ENCODE measurements around the gene NCMAP.
A peak's percentile ranks its signal among the peaks of the same experiment; 100 is the strongest.

Gene NCMAP

DNA sequence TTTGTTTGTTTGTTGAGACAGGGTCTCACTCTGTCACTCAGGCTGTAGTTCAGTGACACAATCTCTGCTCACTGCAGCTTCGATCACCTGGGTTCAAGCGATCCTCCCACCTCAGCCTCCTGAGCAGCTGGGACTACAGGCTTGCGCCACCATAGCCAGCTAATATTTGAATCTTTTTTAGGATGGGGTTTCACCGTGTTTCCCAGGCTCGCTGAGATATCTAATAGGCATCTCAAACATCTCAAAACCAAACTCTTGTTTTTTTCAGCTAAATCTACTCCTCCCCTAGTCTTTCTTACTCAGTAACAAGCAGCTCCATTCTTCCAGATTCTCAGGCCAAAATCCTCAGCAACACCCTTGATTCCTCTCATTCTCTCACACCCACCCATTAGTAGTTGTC lies 65.2 kb downstream of the NCMAP start:
- no peak overlapping the region for H3K4me3 Mint-ChIP-seq
- DNase-seq (ENCODE audit: low spot score in 2 of 2) = no peak

DNA sequence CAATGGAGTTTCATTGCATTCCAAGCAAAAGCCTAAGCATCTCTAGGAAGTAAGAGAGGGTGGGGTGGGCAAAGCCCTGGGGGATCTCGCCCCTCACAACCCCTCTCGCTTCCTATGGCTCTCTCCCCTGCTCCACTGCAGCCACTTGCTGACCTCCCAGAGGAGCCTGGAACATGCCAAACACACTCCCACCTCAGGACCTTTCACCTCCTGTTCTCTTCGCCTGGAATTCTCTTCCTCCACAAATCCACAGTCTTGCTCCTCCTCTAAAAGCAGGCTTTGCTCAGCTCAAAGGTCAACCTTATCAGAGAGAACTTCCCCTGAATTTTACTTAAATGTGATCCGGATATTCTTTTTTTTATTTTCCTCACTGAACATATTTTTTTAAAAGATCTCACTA lies 66.3 kb downstream of the NCMAP start:
- no peak for DNase-seq (ENCODE audit: low spot score in 2 of 2)
- H3K27me3 Mint-ChIP-seq = peaks cover 75% of the 10 kb centered on the region
- no peak for ATAC-seq (replicated peaks; ENCODE audit: extremely low read depth, poor library complexity, severe bottlenecking)
- no peak overlapping the region for H3K4me3 Mint-ChIP-seq
- peaks cover 3% of the 10 kb centered on the region for H3K36me3 Mint-ChIP-seq (ENCODE audit: insufficient read depth)
- H3K27ac Mint-ChIP-seq (ENCODE audit: low read depth) = peak overlapping the region; percentile 42
- no peaks in the 10 kb centered on the region for H3K4me1 Mint-ChIP-seq
- no peaks in the 10 kb centered on the region for H3K9me3 Mint-ChIP-seq

More for the DNA sequence above, 65.2 kb downstream of the NCMAP start:
- peaks cover 82% of the 10 kb centered on the region for H3K27me3 Mint-ChIP-seq
- ATAC-seq (replicated peaks; ENCODE audit: extremely low read depth, poor library complexity, severe bottlenecking) = no peak
- H3K9me3 Mint-ChIP-seq = no peaks in the 10 kb centered on the region
- peaks cover 3% of the 10 kb centered on the region for H3K36me3 Mint-ChIP-seq (ENCODE audit: insufficient read depth)
- no peaks in the 10 kb centered on the region for H3K4me1 Mint-ChIP-seq
- no peak overlapping the region for H3K27ac Mint-ChIP-seq (ENCODE audit: low read depth)

DNA sequence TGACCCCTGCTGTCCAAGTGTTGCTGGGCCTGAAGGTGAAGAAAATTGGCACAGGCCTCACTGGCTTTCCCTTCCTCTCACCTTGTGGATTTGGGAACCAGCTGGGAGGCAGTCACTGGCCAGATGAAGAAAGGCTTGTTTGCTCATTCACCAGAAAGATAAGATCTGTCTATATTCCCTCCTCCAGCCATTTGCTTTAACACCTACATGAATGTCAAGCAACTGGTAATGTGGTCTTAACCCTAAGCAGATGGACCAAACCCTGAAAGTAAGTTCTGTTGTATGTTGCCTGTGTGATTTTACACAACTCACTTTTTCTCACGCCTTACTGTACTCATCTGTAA lies 76.9 kb downstream of the NCMAP start:
- Mint-ChIP-seq H3K4me1 (peaks cover 5% of the 10 kb centered on the region), H3K27me3 (peaks cover 48% of the 10 kb centered on the region), H3K36me3 (ENCODE audit: insufficient read depth) (no peaks in the 10 kb centered on the region), H3K27ac (ENCODE audit: low read depth) (no peak overlapping the region), H3K9me3 (no peaks in the 10 kb centered on the region), H3K4me3 (no peak overlapping the region)
- DNase-seq (ENCODE audit: low spot score in 2 of 2) (no peak), ATAC-seq (replicated peaks; ENCODE audit: extremely low read depth, poor library complexity, severe bottlenecking) (no peak)

DNA sequence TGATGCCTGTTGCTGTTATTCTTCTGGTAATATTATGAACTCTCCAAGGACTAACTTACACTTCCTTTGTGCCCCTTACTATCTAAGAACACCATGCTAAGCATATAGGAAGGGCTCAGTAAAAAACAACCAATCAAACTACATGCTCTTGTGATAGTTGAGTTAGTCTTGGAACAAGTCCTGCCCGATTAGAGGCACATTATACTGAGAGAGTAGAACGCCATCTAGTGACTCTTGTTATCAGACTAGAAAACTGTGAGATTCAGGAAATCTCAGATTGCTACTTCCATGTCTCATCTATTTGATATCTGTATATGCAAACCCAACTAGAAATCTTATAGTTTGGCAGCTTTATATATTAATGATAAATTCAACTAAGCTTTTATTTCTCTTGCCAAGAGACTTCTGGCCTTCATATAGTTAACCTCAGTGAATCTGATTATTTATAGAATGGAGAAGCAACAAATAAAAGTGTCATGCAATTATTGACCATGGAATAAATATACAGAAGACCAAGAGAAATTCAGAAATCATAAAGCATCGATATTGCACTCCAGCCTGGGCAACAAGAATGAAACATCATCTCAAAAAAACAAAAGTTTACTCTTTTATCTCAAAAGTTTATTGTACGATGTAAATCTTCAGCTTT lies 79.4 kb downstream of the NCMAP start:
- Mint-ChIP-seq H3K9me3 (no peaks in the 10 kb centered on the region), H3K27ac (ENCODE audit: low read depth) (no peak overlapping the region), H3K27me3 (peaks cover 26% of the 10 kb centered on the region), H3K36me3 (ENCODE audit: insufficient read depth) (peaks cover 1% of the 10 kb centered on the region), H3K4me3 (no peak overlapping the region), H3K4me1 (peaks cover 5% of the 10 kb centered on the region)
- ATAC-seq (replicated peaks; ENCODE audit: extremely low read depth, poor library complexity, severe bottlenecking) (no peak), DNase-seq (ENCODE audit: low spot score in 2 of 2) (no peak)

DNA sequence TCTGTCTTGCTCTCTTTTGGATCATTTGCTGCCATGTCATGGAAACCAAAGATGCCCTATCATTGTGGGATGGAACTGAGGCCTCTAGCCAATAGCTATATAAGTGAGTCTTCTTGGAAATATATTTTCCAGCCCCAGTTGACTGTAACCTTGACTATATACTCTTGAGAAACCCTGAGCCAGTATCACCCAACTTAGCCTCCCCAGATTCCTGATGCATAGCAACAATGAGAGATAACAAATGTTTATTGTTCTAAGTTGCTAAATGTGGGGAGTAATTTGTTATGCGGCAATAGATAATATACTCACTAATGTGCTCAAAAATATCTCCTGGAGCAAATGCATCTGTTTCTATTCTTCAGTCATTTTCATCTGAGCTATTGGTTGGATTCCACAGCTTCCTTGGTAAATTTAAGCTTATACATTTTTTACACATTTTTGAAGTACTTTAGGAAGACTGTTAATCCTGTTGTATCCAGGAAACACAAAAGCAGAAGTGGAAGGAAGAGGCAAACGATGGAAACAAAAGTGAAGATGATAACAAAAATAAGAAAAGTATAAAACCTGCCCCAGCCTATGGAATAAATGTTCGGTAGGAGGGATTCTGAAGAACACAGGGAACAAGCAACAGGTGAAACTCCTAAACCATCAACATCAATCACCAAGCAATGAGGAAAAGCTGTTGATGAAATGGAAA lies 80.9 kb downstream of the NCMAP start:
- H3K9me3 Mint-ChIP-seq = no peaks in the 10 kb centered on the region
- peaks cover 15% of the 10 kb centered on the region for H3K27me3 Mint-ChIP-seq
- no peak overlapping the region for H3K27ac Mint-ChIP-seq (ENCODE audit: low read depth)
- DNase-seq (ENCODE audit: low spot score in 2 of 2) (no peak), ATAC-seq (replicated peaks; ENCODE audit: extremely low read depth, poor library complexity, severe bottlenecking) (no peak)
- H3K36me3 Mint-ChIP-seq (ENCODE audit: insufficient read depth) = peaks cover 10% of the 10 kb centered on the region
- H3K4me3 Mint-ChIP-seq = no peak overlapping the region
- peaks cover 13% of the 10 kb centered on the region for H3K4me1 Mint-ChIP-seq

DNA sequence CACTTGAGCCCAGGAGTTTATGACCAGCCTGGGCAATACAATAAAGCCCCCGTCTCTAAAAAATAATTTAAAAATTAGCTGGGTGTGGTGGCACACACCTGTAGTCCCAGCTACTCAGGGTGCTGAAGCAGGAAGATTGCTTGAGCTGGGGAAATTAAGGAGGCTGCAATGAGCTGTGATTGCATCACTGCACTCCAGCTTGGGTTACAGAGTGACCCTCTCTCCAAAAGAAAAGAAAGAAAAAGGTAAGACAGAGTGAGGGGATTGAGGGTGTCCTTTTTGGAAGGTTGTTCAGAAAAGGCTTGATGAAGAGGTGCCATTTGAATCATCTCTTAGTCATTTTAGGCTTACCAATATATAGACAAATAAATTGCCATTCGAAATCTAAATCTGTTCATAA lies 83.2 kb downstream of the NCMAP start:
- DNase-seq (ENCODE audit: low spot score in 2 of 2) (no peak), ATAC-seq (replicated peaks; ENCODE audit: extremely low read depth, poor library complexity, severe bottlenecking) (no peak)
- Mint-ChIP-seq H3K9me3 (no peaks in the 10 kb centered on the region), H3K4me3 (no peak overlapping the region), H3K27me3 (no peaks in the 10 kb centered on the region), H3K36me3 (ENCODE audit: insufficient read depth) (peaks cover 17% of the 10 kb centered on the region), H3K27ac (ENCODE audit: low read depth) (peak overlapping the region; percentile 53), H3K4me1 (peaks cover 14% of the 10 kb centered on the region)

DNA sequence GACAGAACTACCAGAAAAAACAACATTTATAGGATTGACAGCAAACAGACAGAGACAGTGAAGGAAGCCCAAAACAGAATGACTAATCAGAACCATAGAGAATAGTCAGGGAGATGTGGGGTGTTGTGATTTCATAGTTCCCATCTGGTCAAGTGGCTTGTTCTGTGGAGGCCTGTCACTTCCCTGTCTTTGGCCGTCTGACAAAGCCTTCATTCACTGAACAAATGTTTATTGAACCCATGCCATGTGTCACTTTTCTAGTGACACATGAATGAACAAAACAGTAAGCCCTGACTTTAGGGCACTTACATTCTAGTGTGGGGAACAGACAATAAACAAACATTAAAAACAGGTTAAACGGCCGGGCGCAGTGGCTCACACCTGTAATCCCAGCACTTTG lies 84.0 kb downstream of the NCMAP start:
- Mint-ChIP-seq H3K4me1 (peaks cover 20% of the 10 kb centered on the region), H3K27ac (ENCODE audit: low read depth) (no peak overlapping the region), H3K27me3 (no peaks in the 10 kb centered on the region), H3K9me3 (no peaks in the 10 kb centered on the region), H3K36me3 (ENCODE audit: insufficient read depth) (peaks cover 17% of the 10 kb centered on the region), H3K4me3 (peak overlapping the region; percentile 83)
- ATAC-seq (replicated peaks; ENCODE audit: extremely low read depth, poor library complexity, severe bottlenecking) (no peak), DNase-seq (ENCODE audit: low spot score in 2 of 2) (no peak)

DNA sequence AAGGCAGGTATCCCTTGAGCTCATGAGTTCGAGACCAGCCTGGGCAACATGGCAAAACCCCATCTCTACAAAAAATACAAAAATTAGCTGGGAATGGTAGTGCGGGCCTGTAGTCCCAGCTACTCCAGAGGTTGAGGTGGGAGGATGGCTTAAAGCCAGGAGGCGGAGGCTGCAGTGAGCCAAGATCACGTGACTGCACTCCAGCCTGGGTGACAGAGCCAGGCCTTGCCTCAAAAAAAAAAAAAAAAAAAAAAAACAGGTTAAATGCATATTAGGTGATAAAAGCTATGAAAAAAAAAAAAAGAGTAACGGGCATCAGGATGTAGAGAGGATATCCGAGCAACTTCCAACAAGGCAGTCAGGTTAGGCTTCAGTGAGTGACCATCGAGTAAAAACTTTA lies 84.4 kb downstream of the NCMAP start:
- Mint-ChIP-seq H3K27ac (ENCODE audit: low read depth) (peak overlapping the region; percentile 96), H3K27me3 (no peaks in the 10 kb centered on the region), H3K9me3 (no peaks in the 10 kb centered on the region), H3K4me1 (peaks cover 20% of the 10 kb centered on the region), H3K4me3 (peak overlapping the region; percentile 83), H3K36me3 (ENCODE audit: insufficient read depth) (peaks cover 17% of the 10 kb centered on the region)
- DNase-seq (ENCODE audit: low spot score in 2 of 2) = no peak
- ATAC-seq (replicated peaks; ENCODE audit: extremely low read depth, poor library complexity, severe bottlenecking) = no peak

DNA sequence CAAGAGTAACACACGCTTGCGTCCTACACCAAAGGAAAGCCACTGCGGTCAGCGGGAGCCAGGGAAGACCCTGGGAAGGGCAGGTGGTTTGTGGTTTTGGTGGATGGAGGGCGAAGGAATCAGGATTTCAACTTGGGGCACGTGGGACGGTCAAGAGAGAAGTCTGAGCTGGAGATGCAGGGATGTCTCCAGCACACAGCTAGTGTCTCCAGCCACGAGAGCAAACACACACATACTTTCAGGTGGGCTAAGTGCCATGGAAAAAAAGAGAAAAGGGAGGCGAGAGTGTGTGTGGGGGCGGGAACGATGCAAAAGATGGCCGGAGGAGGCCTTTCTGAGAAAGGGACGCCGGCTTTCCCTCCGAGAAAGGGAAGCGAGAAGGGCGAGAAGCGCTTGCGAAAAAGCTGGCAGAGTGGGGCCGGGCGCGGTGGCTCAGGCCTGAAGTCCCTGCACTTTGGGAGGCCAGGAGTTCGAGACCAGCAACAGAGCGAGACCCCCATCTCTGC lies 85.8 kb downstream of the NCMAP start:
- H3K27me3 Mint-ChIP-seq = no peaks in the 10 kb centered on the region
- DNase-seq (ENCODE audit: low spot score in 2 of 2) = peak in 1 of 2 donors; percentile 18

DNA sequence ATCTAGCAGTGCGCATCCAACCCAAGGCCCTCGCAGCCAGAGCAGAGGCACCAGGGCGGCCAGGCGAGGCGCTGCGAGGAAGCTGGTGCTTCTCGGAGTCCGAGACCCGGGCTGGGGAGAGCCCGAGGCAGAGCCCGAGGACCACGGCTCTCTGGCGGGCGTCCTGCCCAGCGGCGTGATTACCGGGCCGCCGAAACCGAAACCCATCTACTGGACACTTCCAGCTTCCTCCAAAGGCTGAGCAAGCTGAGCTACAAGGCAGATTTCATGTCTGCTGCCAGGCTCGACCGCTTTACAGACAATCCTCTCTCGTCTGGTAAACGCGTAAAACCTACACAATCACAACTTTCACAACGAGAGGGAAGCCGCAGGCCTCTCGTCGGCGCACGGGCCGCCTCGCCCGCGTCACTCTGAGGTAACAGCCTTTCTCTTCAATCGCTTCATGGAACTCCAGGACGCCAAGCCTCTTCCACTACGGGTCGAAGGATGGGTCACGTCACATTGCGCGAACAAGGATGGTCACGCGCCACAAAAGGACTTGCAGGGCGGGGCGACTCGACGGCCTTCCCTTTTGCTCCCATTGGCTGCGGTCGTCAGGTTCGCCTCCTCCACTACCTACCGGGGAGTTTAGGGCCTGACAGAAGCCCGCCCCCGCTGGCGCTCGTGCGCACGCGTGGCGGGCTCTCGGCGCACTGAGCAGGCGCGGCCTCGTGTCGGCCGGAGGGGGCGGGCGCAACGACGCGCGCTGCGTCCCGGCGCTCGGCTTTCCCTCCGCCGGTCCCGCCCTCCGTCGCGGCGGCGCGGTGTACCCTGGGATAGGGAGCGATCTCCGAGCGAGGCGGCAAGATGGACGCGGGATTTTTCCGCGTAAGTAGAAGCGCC lies 86.8 kb downstream of the NCMAP start, which contains the start of gene SRRM1:
TSS of gene SRRM1 (plus strand) at position 822 of the 882 bp plus-strand sequence. CDS start at position 847, 25 bp downstream.
- ATAC-seq (replicated peaks; ENCODE audit: extremely low read depth, poor library complexity, severe bottlenecking) (peak; percentile 88), DNase-seq (ENCODE audit: low spot score in 2 of 2) (peak; percentile 93 to 99)
- Mint-ChIP-seq H3K27ac (ENCODE audit: low read depth) (peak within 1 kb of the TSS; percentile 96), H3K4me3 (peak within 1 kb of the TSS; percentile 83), H3K9me3 (no peaks in the 10 kb centered on the region), H3K27me3 (no peaks in the 10 kb centered on the region), H3K4me1 (peaks cover 30% of the 10 kb centered on the region), H3K36me3 (ENCODE audit: insufficient read depth) (peaks cover 41% of the 10 kb centered on the region)

More for the DNA sequence above, 85.8 kb downstream of the NCMAP start:
- no peaks in the 10 kb centered on the region for H3K9me3 Mint-ChIP-seq
- H3K4me1 Mint-ChIP-seq = peaks cover 26% of the 10 kb centered on the region
- peak overlapping the region; percentile 83 for H3K4me3 Mint-ChIP-seq
- H3K36me3 Mint-ChIP-seq (ENCODE audit: insufficient read depth) = peaks cover 31% of the 10 kb centered on the region
- ATAC-seq (replicated peaks; ENCODE audit: extremely low read depth, poor library complexity, severe bottlenecking) = no peak
- H3K27ac Mint-ChIP-seq (ENCODE audit: low read depth) = peak overlapping the region; percentile 96

DNA sequence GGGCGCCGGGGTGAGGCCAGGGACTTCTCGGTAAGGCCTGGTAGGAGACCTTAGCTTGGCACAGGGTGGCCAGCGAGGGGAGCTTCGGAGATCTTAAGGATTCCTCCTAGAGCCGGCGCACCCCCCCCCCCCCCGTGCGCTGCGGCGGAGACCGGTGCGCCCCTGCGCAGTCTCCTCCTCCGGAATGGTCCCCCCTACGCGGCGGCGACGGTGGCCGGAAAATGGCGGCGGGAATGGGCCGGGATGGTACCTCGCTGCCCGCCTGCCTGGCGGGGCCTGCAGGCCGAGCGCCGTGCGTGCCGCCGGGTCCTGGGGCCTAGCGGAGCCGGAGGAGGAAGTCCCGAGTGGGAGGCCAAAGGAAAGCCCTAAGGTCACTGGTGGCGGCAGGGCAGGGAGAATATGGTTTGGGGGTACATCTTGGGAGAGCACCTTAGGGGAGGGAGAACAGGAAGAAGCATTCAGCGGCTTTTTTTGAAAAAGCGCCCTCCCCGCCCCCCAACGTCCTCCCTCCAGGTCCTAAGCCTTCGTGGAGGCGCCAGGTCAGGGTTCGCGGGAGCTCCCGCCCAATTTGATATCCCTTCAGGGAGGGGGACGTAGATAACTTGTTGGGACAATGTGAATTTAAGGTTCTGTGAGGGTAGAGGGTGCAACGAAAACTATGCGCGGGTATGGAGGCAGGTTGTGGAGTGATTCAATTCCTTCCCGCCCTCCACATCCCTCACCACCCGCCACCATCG lies 87.6 kb downstream of the NCMAP start:
- peak overlapping the region; percentile 96 for H3K27ac Mint-ChIP-seq (ENCODE audit: low read depth)
- H3K27me3 Mint-ChIP-seq = no peaks in the 10 kb centered on the region
- DNase-seq (ENCODE audit: low spot score in 2 of 2) = no peak
- H3K9me3 Mint-ChIP-seq = no peaks in the 10 kb centered on the region
- peaks cover 49% of the 10 kb centered on the region for H3K36me3 Mint-ChIP-seq (ENCODE audit: insufficient read depth)
- H3K4me1 Mint-ChIP-seq = peaks cover 30% of the 10 kb centered on the region
- peak overlapping the region; percentile 83 for H3K4me3 Mint-ChIP-seq
- ATAC-seq (replicated peaks; ENCODE audit: extremely low read depth, poor library complexity, severe bottlenecking) = peak; percentile 5

DNA sequence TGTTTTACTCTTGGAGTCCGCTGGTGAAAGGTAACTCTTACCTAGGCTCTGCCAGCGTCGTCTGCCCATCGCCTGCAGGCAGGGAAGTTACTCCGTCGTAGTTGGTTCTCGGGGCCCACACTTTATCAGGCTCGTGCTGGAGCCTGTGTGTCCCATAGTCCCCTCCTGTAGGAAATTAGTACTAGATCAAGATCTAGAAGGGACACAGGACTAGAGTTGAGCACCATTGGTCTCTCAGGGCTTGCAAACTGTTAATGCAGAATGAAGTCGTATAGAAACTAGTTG lies 88.2 kb downstream of the NCMAP start:
- Mint-ChIP-seq H3K36me3 (ENCODE audit: insufficient read depth) (peaks cover 54% of the 10 kb centered on the region), H3K4me1 (peaks cover 30% of the 10 kb centered on the region), H3K27ac (ENCODE audit: low read depth) (peak overlapping the region; percentile 78), H3K9me3 (no peaks in the 10 kb centered on the region), H3K27me3 (no peaks in the 10 kb centered on the region), H3K4me3 (peak overlapping the region; percentile 83)
- ATAC-seq (replicated peaks; ENCODE audit: extremely low read depth, poor library complexity, severe bottlenecking) = no peak
- no peak for DNase-seq (ENCODE audit: low spot score in 2 of 2)

All from central memory CD8-positive, alpha-beta T cell (primary cell).